ENCODE data around the gene NFIC. TPM values are rescaled to one million over a fixed set of nuclear protein-coding genes. Genes with fewer than 3 reads are reported as not detected.

NFIC gene
- total RNA-seq, 1 experiment from 2014 or later: 8.0 TPM

GRCh38 chr19:3319643-3320353 lies 46.6 kb upstream of the NFIC start:
- H3K27ac ChIP-seq (ENCODE audit: insufficient read length, low read depth, low read length): no peak overlapping the region
- H3K23me2 ChIP-seq (ENCODE audit: insufficient read length, low read depth, low read length, poor library complexity, severe bottlenecking): no peaks in the 10 kb centered on the region
- no peak for TF ChIP-seq CTCF (conservative IDR thresholded peaks at IDR 0.05)
- no peaks in the 10 kb centered on the region for H3K79me2 ChIP-seq (ENCODE audit: insufficient read depth, low read length)
- no peaks in the 10 kb centered on the region for H3K4me1 ChIP-seq (ENCODE audit: insufficient read depth, low read length)
- no peaks in the 10 kb centered on the region for H3K36me3 Mint-ChIP-seq (ENCODE audit: insufficient read depth in 1 of 3, low read depth in 3 of 3)
- no peak overlapping the region for H2BK20ac ChIP-seq (ENCODE audit: low read depth, low read length, poor library complexity, severe bottlenecking)
- no CpG with 5 or more reads among the region's 18 CpGs for WGBS (ENCODE audit: extremely low coverage, insufficient read length, low lambda C conversion rate)
- no peak overlapping the region for H2AK5ac ChIP-seq (ENCODE audit: insufficient read length, low read length)
- no peak overlapping the region for H3T11ph ChIP-seq (ENCODE audit: low read length)
- no peak overlapping the region; a peak in 1 of 7 replicates for H3K27ac Mint-ChIP-seq
- no peak overlapping the region for H3K23ac ChIP-seq (ENCODE audit: insufficient read length, low read depth, low read length)
- no peak for DNase-seq
- H3K9me3 Mint-ChIP-seq: no peaks in the 10 kb centered on the region; a peak in 2 of 5 replicates
- H3K79me1 ChIP-seq (ENCODE audit: insufficient read depth, low read depth, low read length, poor library complexity, severe bottlenecking): no peaks in the 10 kb centered on the region
- H4K20me1 ChIP-seq (ENCODE audit: control insufficient read depth, insufficient read depth, insufficient read length): no peaks in the 10 kb centered on the region
- no peak overlapping the region for H2BK5ac ChIP-seq (ENCODE audit: insufficient read length, low read length)
- H3K56ac ChIP-seq (ENCODE audit: insufficient read length, low read depth, low read length): no peak overlapping the region
- no peak overlapping the region for H3K9ac ChIP-seq (ENCODE audit: extremely low read depth, insufficient read length, low read length)
- H3K4me3 Mint-ChIP-seq: no peak overlapping the region
- no peak overlapping the region for H4K5ac ChIP-seq (ENCODE audit: insufficient read length, low read depth, low read length)
- no peak overlapping the region for H4K8ac ChIP-seq (replicated peaks; ENCODE audit: insufficient read length, low read depth, low read length)
- no peaks in the 10 kb centered on the region for H3K4me1 Mint-ChIP-seq
- H3K4me2 ChIP-seq (ENCODE audit: insufficient read depth, insufficient read length, low read length): no peak overlapping the region
- no peak overlapping the region for H3K18ac ChIP-seq (ENCODE audit: insufficient read length, low read depth, low read length)
- H2BK15ac ChIP-seq (ENCODE audit: low read depth, low read length): no peak overlapping the region
- no peak overlapping the region for H2BK12ac ChIP-seq (ENCODE audit: insufficient read length, low read depth, low read length)
- H3K4ac ChIP-seq (ENCODE audit: low read depth, low read length): no peak overlapping the region
- no peaks in the 10 kb centered on the region; the same call in 1 of the 2 replicates for H3K27me3 ChIP-seq (ENCODE audit: insufficient read depth, low read length)
- H2AFZ ChIP-seq (ENCODE audit: low read length): no peak overlapping the region
- H3K27me3 Mint-ChIP-seq (ENCODE audit: low read depth): peaks cover 52% of the 10 kb centered on the region
- H3K14ac ChIP-seq (ENCODE audit: insufficient read depth, low read length): no peak overlapping the region
- H2BK120ac ChIP-seq (ENCODE audit: low read depth, low read length, poor library complexity, severe bottlenecking): no peak overlapping the region
- no peak overlapping the region for H4K91ac ChIP-seq (ENCODE audit: insufficient read length, low read depth, low read length)
- no peaks in the 10 kb centered on the region for H3K9me3 ChIP-seq (ENCODE audit: control insufficient read depth, low read depth, low read length)
